Measurements from ENCODE around the gene KCNK7. TPM values are rescaled to one million over a fixed set of nuclear protein-coding genes. Genes with fewer than 3 reads are reported as not detected.

The KCNK7 gene
- total RNA-seq, 2 donors from 2014 or later: 0.39 TPM; not detected in 1

- Histone ChIP-seq H3K4me1 (peaks cover 0 to 22% of the 10 kb centered on the region in 2 donors), H3K27me3 (no peaks in the 10 kb centered on the region), H3K27ac (no peak overlapping the region), H3K4me3 (no peak overlapping the region), H3K36me3 (peaks cover 48% of the 10 kb centered on the region), H3K9me3 (no peaks in the 10 kb centered on the region)
- TF ChIP-seq, protein P1, sequence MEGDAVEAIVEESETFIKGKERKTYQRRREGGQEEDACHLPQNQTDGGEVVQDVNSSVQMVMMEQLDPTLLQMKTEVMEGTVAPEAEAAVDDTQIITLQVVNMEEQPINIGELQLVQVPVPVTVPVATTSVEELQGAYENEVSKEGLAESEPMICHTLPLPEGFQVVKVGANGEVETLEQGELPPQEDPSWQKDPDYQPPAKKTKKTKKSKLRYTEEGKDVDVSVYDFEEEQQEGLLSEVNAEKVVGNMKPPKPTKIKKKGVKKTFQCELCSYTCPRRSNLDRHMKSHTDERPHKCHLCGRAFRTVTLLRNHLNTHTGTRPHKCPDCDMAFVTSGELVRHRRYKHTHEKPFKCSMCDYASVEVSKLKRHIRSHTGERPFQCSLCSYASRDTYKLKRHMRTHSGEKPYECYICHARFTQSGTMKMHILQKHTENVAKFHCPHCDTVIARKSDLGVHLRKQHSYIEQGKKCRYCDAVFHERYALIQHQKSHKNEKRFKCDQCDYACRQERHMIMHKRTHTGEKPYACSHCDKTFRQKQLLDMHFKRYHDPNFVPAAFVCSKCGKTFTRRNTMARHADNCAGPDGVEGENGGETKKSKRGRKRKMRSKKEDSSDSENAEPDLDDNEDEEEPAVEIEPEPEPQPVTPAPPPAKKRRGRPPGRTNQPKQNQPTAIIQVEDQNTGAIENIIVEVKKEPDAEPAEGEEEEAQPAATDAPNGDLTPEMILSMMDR (IDR thresholded peaks at IDR 0.05): no peak
- no peak for DNase-seq (ENCODE audit: low spot score)
Observed at GRCh38 chr11:65596520-65596919, 920 bp upstream of the KCNK7 start.

GRCh38 chr11:65595131-65595530 is 469 bp downstream of the KCNK7 start:
- no peak overlapping the region for H3K4me3 ChIP-seq
- TF ChIP-seq, protein P1 (IDR thresholded peaks at IDR 0.05): no peak
- peaks cover 0 to 23% of the 10 kb centered on the region in 2 donors for H3K4me1 ChIP-seq
- peaks cover 52% of the 10 kb centered on the region for H3K36me3 ChIP-seq
- no peak for DNase-seq (ENCODE audit: low spot score)
- no peak overlapping the region for H3K27ac ChIP-seq
- H3K9me3 ChIP-seq: no peaks in the 10 kb centered on the region
- H3K27me3 ChIP-seq: no peaks in the 10 kb centered on the region

- H3K4me3 ChIP-seq: no peak overlapping the region
- DNase-seq (ENCODE audit: low spot score): no peak
- H3K27me3 ChIP-seq: no peaks in the 10 kb centered on the region
- no peaks in the 10 kb centered on the region for H3K9me3 ChIP-seq
- TF ChIP-seq, protein P1 (IDR thresholded peaks at IDR 0.05): peak; percentile 46 to 79
- H3K36me3 ChIP-seq: peaks cover 44% of the 10 kb centered on the region
- H3K4me1 ChIP-seq: peaks cover 0 to 35% of the 10 kb centered on the region in 2 donors
- H3K27ac ChIP-seq: no peak overlapping the region
Observed at GRCh38 chr11:65593518-65594414, 1.8 kb downstream of the KCNK7 start.

DNA sequence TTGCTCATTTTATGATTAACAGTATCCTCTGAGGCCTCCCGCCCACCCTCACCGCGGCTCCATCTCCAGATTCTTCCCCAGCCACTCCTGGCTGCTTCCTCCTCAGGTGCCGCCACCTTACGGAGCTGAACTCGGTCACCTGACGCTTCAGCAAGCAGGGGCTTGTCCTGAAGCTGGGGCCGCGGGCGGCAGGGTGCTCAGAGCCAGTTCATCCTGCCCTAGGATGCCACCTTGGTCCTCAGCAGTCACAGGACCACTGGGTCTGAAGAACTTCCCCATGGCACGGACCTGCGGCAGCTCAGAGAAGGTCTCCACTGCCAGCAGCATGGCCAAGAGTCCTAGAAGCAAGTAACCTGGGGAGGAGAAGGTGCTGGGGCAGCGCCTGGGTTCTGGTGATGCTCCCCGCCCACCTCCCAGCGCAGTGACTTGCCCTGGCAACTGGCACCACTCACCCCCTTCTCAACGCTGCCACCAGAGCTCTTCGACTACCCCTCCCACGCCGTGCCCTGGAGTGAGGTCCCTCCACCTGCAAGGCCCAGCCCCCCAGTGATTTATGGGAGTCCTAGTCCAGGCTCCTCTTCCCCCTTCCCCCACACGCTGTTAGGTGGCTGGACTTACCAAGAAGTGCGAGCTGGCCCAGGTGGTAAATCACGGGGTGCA is 2.6 kb downstream of the KCNK7 start:
- Histone ChIP-seq H3K27ac (peak overlapping the region; percentile 63 to 74), H3K4me3 (peak overlapping the region in 1 of 2 donors; percentile 42), H3K4me1 (peaks cover 0 to 43% of the 10 kb centered on the region in 2 donors), H3K9me3 (no peaks in the 10 kb centered on the region), H3K36me3 (peaks cover 36% of the 10 kb centered on the region), H3K27me3 (no peaks in the 10 kb centered on the region)
- no peak for DNase-seq (ENCODE audit: low spot score)
- TF ChIP-seq, protein P1 (IDR thresholded peaks at IDR 0.05): no peak

GRCh38 chr11:65591939-65592857 is 3.4 kb downstream of the KCNK7 start:
- TF ChIP-seq, protein P1 (IDR thresholded peaks at IDR 0.05): peak in 1 of 2 donors; percentile 43
- peaks cover 28% of the 10 kb centered on the region for H3K36me3 ChIP-seq
- H3K4me1 ChIP-seq: peaks cover 0 to 51% of the 10 kb centered on the region in 2 donors
- no peak for DNase-seq (ENCODE audit: low spot score)
- no peaks in the 10 kb centered on the region for H3K27me3 ChIP-seq
- peak overlapping the region; percentile 18 to 42 for H3K4me3 ChIP-seq
- H3K27ac ChIP-seq: peak overlapping the region; percentile 63 to 74
- no peaks in the 10 kb centered on the region for H3K9me3 ChIP-seq

Measured in right atrium auricular region (tissue), 2 donors.